ENCODE data around the gene ZNF76.

DNA sequence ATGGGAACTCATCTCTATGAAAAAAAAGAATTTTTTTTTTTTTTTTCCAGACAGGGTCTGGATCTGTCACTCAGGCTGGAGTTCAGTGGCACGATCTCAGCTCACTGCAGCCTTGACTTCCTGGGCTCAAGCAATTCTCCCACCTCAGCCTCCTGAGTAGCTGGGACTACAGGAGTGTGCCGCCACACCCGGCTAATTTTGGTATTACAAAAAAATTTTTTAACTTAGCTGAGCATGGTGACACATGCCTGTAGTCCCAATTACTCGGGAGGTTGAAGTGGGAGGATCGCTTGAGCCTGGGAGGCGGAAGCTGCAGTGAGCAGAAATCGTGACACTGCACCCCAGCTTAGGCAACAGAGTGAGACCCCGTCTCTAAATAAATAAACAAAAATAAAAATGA, 45.6 kb downstream of the ZNF76 start:
- TF ChIP-seq, protein P1, sequence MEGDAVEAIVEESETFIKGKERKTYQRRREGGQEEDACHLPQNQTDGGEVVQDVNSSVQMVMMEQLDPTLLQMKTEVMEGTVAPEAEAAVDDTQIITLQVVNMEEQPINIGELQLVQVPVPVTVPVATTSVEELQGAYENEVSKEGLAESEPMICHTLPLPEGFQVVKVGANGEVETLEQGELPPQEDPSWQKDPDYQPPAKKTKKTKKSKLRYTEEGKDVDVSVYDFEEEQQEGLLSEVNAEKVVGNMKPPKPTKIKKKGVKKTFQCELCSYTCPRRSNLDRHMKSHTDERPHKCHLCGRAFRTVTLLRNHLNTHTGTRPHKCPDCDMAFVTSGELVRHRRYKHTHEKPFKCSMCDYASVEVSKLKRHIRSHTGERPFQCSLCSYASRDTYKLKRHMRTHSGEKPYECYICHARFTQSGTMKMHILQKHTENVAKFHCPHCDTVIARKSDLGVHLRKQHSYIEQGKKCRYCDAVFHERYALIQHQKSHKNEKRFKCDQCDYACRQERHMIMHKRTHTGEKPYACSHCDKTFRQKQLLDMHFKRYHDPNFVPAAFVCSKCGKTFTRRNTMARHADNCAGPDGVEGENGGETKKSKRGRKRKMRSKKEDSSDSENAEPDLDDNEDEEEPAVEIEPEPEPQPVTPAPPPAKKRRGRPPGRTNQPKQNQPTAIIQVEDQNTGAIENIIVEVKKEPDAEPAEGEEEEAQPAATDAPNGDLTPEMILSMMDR (IDR thresholded peaks at IDR 0.05), result no peak
- TF ChIP-seq HDAC2 (IDR thresholded peaks at IDR 0.05) (no peak), POLR2A (IDR thresholded peaks at IDR 0.05; ENCODE audit: low read length) (no peak), EHMT2 (IDR thresholded peaks at IDR 0.05; ENCODE audit: low read depth) (no peak), JUNB (IDR thresholded peaks at IDR 0.05) (no peak)
- TF ChIP-seq, protein P2, sequence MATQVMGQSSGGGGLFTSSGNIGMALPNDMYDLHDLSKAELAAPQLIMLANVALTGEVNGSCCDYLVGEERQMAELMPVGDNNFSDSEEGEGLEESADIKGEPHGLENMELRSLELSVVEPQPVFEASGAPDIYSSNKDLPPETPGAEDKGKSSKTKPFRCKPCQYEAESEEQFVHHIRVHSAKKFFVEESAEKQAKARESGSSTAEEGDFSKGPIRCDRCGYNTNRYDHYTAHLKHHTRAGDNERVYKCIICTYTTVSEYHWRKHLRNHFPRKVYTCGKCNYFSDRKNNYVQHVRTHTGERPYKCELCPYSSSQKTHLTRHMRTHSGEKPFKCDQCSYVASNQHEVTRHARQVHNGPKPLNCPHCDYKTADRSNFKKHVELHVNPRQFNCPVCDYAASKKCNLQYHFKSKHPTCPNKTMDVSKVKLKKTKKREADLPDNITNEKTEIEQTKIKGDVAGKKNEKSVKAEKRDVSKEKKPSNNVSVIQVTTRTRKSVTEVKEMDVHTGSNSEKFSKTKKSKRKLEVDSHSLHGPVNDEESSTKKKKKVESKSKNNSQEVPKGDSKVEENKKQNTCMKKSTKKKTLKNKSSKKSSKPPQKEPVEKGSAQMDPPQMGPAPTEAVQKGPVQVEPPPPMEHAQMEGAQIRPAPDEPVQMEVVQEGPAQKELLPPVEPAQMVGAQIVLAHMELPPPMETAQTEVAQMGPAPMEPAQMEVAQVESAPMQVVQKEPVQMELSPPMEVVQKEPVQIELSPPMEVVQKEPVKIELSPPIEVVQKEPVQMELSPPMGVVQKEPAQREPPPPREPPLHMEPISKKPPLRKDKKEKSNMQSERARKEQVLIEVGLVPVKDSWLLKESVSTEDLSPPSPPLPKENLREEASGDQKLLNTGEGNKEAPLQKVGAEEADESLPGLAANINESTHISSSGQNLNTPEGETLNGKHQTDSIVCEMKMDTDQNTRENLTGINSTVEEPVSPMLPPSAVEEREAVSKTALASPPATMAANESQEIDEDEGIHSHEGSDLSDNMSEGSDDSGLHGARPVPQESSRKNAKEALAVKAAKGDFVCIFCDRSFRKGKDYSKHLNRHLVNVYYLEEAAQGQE (IDR thresholded peaks at IDR 0.05), result no peak
- TF ChIP-seq, protein P3, sequence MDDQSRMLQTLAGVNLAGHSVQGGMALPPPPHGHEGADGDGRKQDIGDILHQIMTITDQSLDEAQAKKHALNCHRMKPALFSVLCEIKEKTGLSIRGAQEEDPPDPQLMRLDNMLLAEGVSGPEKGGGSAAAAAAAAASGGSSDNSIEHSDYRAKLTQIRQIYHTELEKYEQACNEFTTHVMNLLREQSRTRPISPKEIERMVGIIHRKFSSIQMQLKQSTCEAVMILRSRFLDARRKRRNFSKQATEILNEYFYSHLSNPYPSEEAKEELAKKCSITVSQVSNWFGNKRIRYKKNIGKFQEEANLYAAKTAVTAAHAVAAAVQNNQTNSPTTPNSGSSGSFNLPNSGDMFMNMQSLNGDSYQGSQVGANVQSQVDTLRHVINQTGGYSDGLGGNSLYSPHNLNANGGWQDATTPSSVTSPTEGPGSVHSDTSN (IDR thresholded peaks at IDR 0.05), result no peak
- TF ChIP-seq, protein P4, sequence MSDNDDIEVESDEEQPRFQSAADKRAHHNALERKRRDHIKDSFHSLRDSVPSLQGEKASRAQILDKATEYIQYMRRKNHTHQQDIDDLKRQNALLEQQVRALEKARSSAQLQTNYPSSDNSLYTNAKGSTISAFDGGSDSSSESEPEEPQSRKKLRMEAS (IDR thresholded peaks at IDR 0.05), result no peak

Measured in A549 (cell line).